Gastrocnemius medialis (tissue), 4 donors: ENCODE data around the gene UNC45A. TPM values are rescaled to one million over a fixed set of nuclear protein-coding genes. Genes with fewer than 3 reads are reported as not detected.
"Not testable (repeated sequence)": the region's sequence is repeated elsewhere in the genome, so short reads cannot be mapped to it uniquely, and the experiment has no call there.

Experiments used
- ATAC-seq, 2 donors: fragments of 150-250 bp; one replicate each; pipeline ENCODE4 v1.9.1; 2016
- DNase-seq, 2 donors: peaks; one replicate each; pipeline ENCODE4 v3.0.0-alpha.2; 2019
- H3K27ac ChIP-seq, 4 donors: fragments of 200-600 bp; sonication (generic); 1 replicate in 1 of 4; 2 replicates in 3 of 4; pipeline ENCODE4 v1.5.1; 2016 to 2018; ENCODE audit warnings: mild to moderate bottlenecking in 2 of 4, moderate library complexity in 1 of 4
- H3K27me3 ChIP-seq, 3 donors: fragments of 200-600 bp; sonication (generic) in 2 of 3; 1 replicate in 1 of 3; 2 replicates in 2 of 3; pipeline versions ENCODE4 v1.5.1 to v1.6.0; 2016 to 2019; ENCODE audit warnings: mild to moderate bottlenecking in 1 of 3, moderate library complexity in 1 of 3
- H3K36me3 ChIP-seq, 2 donors: fragments of 200-600 bp; sonication (generic) in 1 of 2; one replicate each; pipeline ENCODE4 v1.5.1; 2017 to 2018
- H3K4me1 ChIP-seq, 2 donors: fragments of 200-600 bp; sonication (generic) in 1 of 2; one replicate each; pipeline ENCODE4 v1.5.1; 2016 to 2017; ENCODE audit warnings: mild to moderate bottlenecking in 2 of 2
- H3K4me3 ChIP-seq, 4 donors: fragments of 200-600 bp; sonication (generic) in 3 of 4; 1 replicate in 1 of 4; 2 replicates in 3 of 4; pipeline ENCODE4 v1.5.1; 2016 to 2019; ENCODE audit warnings: mild to moderate bottlenecking in 2 of 4
- H3K9me3 ChIP-seq, 3 donors: fragments of 200-600 bp; sonication (generic) in 2 of 3; 1 replicate in 1 of 3; 2 replicates in 2 of 3; pipeline ENCODE4 v1.5.1; 2016 to 2019
- CTCF ChIP-seq, 5 experiments: fragments of 450-650 bp in 3 of 5; fragments of 200-600 bp in 2 of 5; sonication (generic) in 2 of 5; IDR thresholded peaks in 4 of 5; conservative IDR thresholded peaks in 1 of 5; 1 replicate in 4 of 5; 2 replicates in 1 of 5; pipeline ENCODE4 v1.5.1; 2016 to 2019; ENCODE audit warnings: antibody characterized with exemption in 5 of 5, mild to moderate bottlenecking in 3 of 5, moderate library complexity in 3 of 5
- POLR2A ChIP-seq, 2 donors: fragments of 450-650 bp; IDR thresholded peaks; one replicate each; pipeline ENCODE4 v1.6.1; 2017; ENCODE audit warnings: antibody characterized with exemption in 2 of 2, mild to moderate bottlenecking in 2 of 2, moderate library complexity in 2 of 2
- in situ Hi-C, 4 donors: fragments of 200-750 bp; cut with MboI; loops; one replicate each; pipeline versions ENCODE4 v1.15.0 to v1.8.0; 2017; ENCODE audit warnings: low sequenced_read_pairs in 4 of 4
- intact Hi-C: fragments of 100-400 bp; cut with DNase I; formaldehyde crosslinking; loops from one replicate; pipeline ENCODE4 v1.15.1; 2023; ENCODE audit warnings: low total_unique reads
- total RNA-seq, 4 donors: library from RNA; depleted of rRNA; stranded (reverse); fragments of >200 nt; gene quantifications; one replicate each; pipeline versions ENCODE4 v1.1.0 to v1.2.3, GENCODE V29; 2016

UNC45A gene
- total RNA-seq, 4 donors from 2014 or later: 6.8 to 9.6 (median 7.6) TPM

- DNase-seq (no peak), ATAC-seq (no peak)
- peaks cover 0 to 64% of the 10 kb centered on the region in 2 donors for H3K36me3 ChIP-seq
- H3K27me3 ChIP-seq: no peaks in the 10 kb centered on the region
- peaks cover 22 to 32% of the 10 kb centered on the region in 2 donors for H3K4me1 ChIP-seq
- in situ Hi-C loops: no loop called here
- intact Hi-C loops: no loop called here
- H3K9me3 ChIP-seq: no peaks in the 10 kb centered on the region
- H3K4me3 ChIP-seq: no peak overlapping the region
- TF ChIP-seq CTCF (IDR thresholded peaks at IDR 0.05 in 4 of 5, conservative IDR thresholded peaks at IDR 0.05 in 1 of 5): no peak
- TF ChIP-seq POLR2A (IDR thresholded peaks at IDR 0.05): no peak
- H3K27ac ChIP-seq: peak overlapping the region in 2 of 4 donors; percentile 55 to 62
Observed at GRCh38 chr15:90906181-90906849, 28.8 kb upstream of the UNC45A start.

- peak overlapping the region in 3 of 4 donors; percentile 16 to 62 (median 55) for H3K27ac ChIP-seq
- H3K27me3 ChIP-seq: no peaks in the 10 kb centered on the region
- no peak for DNase-seq
- no peak overlapping the region for H3K4me3 ChIP-seq
- intact Hi-C loops (no loop called here), in situ Hi-C loops (no loop called here)
- peaks cover 15 to 25% of the 10 kb centered on the region in 2 donors for H3K4me1 ChIP-seq
- H3K36me3 ChIP-seq: peaks cover 0 to 72% of the 10 kb centered on the region in 2 donors
- H3K9me3 ChIP-seq: no peaks in the 10 kb centered on the region
- ATAC-seq: no peak
- TF ChIP-seq CTCF (IDR thresholded peaks at IDR 0.05 in 4 of 5, conservative IDR thresholded peaks at IDR 0.05 in 1 of 5) (no peak), POLR2A (IDR thresholded peaks at IDR 0.05) (no peak)
Observed at GRCh38 chr15:90907051-90907660, 27.9 kb upstream of the UNC45A start.

GRCh38 chr15:90907838-90908507, 27.1 kb upstream of the UNC45A start:
- intact Hi-C loops (no loop called here), in situ Hi-C loops (no loop called here)
- H3K4me3 ChIP-seq: no peak overlapping the region
- peaks cover 0 to 80% of the 10 kb centered on the region in 2 donors for H3K36me3 ChIP-seq
- peak overlapping the region; percentile 16 to 62 (median 37) for H3K27ac ChIP-seq
- no peak for DNase-seq
- ATAC-seq: no peak
- H3K4me1 ChIP-seq: peaks cover 15 to 25% of the 10 kb centered on the region in 2 donors
- no peak for TF ChIP-seq CTCF (IDR thresholded peaks at IDR 0.05 in 4 of 5, conservative IDR thresholded peaks at IDR 0.05 in 1 of 5)
- TF ChIP-seq POLR2A (IDR thresholded peaks at IDR 0.05): no peak
- no peaks in the 10 kb centered on the region for H3K27me3 ChIP-seq
- H3K9me3 ChIP-seq: no peaks in the 10 kb centered on the region

GRCh38 chr15:90909449-90909848, 25.6 kb upstream of the UNC45A start:
- in situ Hi-C loops, ATAC-seq, H3K27me3 ChIP-seq, H3K4me3 ChIP-seq, intact Hi-C loops, H3K27ac ChIP-seq, DNase-seq, H3K9me3 ChIP-seq: not testable (repeated sequence)
- H3K36me3 ChIP-seq: peaks cover 0 to 95% of the 10 kb centered on the region in 2 donors
- peaks cover 4 to 26% of the 10 kb centered on the region in 2 donors for H3K4me1 ChIP-seq

- no peak for DNase-seq
- H3K27me3 ChIP-seq: no peaks in the 10 kb centered on the region
- ATAC-seq: no peak
- intact Hi-C loops: no loop called here
- H3K4me3 ChIP-seq: no peak overlapping the region
- TF ChIP-seq POLR2A (IDR thresholded peaks at IDR 0.05): no peak
- TF ChIP-seq CTCF (IDR thresholded peaks at IDR 0.05 in 4 of 5, conservative IDR thresholded peaks at IDR 0.05 in 1 of 5): no peak
- H3K36me3 ChIP-seq: peaks cover 0 to 99% of the 10 kb centered on the region in 2 donors
- no peak overlapping the region for H3K27ac ChIP-seq
- in situ Hi-C loops: no loop called here
- H3K9me3 ChIP-seq: no peaks in the 10 kb centered on the region
- H3K4me1 ChIP-seq: peaks cover 4 to 31% of the 10 kb centered on the region in 2 donors
Observed at GRCh38 chr15:90909976-90910375, 25.1 kb upstream of the UNC45A start.
